Tibial artery (tissue), 4 donors: ENCODE measurements around the gene VPS33A.

Experiments
- DNase-seq, 2 donors: peaks; one replicate each; pipeline ENCODE4 v3.0.0-alpha.2; 2019
- H3K27ac ChIP-seq, 2 donors: fragments of 200-600 bp; sonication (generic) in 1 of 2; 1 replicate in 1 of 2; 2 replicates in 1 of 2; pipeline ENCODE4 v1.5.1; 2018 to 2019; ENCODE audit warnings: mild to moderate bottlenecking in 1 of 2
- H3K27me3 ChIP-seq, 2 donors: fragments of 200-600 bp; sonication (generic) in 1 of 2; one replicate each; pipeline versions ENCODE4 v1.5.1 to v1.6.0; 2016 to 2019
- H3K36me3 ChIP-seq, 3 donors: fragments of 200-600 bp; sonication (generic) in 2 of 3; one replicate each; pipeline ENCODE4 v1.5.1; 2016 to 2019; ENCODE audit warnings: mild to moderate bottlenecking in 2 of 3
- H3K4me1 ChIP-seq, 4 donors: fragments of 200-600 bp; sonication (generic) in 2 of 4; 1 replicate in 3 of 4; 2 replicates in 1 of 4; pipeline ENCODE4 v1.5.1; 2016 to 2019
- H3K4me3 ChIP-seq, 2 donors: fragments of 200-600 bp; sonication (generic) in 1 of 2; 1 replicate in 1 of 2; 2 replicates in 1 of 2; pipeline ENCODE4 v1.5.1; 2018 to 2019; ENCODE audit warnings: mild to moderate bottlenecking in 2 of 2
- H3K9me3 ChIP-seq, 3 donors: fragments of 200-600 bp; sonication (generic) in 1 of 3; one replicate each; pipeline ENCODE4 v1.5.1; 2016 to 2019
- intact Hi-C: fragments of 100-400 bp; cut with DNase I; formaldehyde crosslinking; loops from one replicate; pipeline ENCODE4 v1.15.0; 2023; ENCODE audit warnings: low total_unique reads
- TF ChIP-seq, protein P1 (sequence below), 2 experiments: fragments of 200-600 bp in 1 of 2; fragments of 450-650 bp in 1 of 2; IDR thresholded peaks; one replicate each; pipeline ENCODE4 v1.5.1; 2017 to 2019; ENCODE audit warnings: antibody characterized with exemption in 2 of 2, mild to moderate bottlenecking in 1 of 2, moderate library complexity in 1 of 2

The VPS33A gene

DNA sequence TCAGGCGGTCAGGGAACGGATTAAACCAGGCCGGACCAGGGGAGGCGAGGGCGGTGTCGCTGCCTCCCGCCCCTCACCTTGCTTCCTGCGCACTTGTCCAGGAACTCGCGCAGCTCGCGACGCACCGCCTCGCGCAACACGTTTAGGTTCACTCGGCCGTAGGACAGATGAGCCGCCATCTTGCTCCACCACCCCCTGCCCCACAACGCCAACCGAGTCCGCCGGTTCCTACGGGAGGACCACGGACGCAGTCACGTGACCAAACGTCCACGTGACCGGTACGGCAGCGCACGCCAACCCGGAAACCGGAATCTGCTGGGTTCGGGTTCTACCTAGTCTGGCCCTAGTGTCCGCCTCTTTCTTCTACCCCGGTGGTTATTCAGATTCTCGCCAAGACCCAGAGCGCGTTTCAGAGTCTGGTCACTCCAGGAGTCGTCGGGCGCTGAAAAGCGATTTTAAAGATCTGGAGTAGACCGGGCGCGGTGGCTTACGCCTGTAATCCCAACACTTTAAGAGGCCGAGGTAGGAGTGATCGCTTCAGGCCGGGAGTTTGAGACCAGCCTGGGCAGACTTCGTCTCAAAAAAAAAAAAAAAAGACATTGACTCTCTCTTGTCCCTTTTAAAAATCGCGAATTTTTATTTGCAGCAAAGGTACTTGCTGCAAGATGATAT, at the start of gene VPS33A:
TSS of gene VPS33A (minus strand) at position 265 of the 672 bp plus-strand sequence. CDS start at position 179, 86 bp downstream.
- TF ChIP-seq, protein P1, sequence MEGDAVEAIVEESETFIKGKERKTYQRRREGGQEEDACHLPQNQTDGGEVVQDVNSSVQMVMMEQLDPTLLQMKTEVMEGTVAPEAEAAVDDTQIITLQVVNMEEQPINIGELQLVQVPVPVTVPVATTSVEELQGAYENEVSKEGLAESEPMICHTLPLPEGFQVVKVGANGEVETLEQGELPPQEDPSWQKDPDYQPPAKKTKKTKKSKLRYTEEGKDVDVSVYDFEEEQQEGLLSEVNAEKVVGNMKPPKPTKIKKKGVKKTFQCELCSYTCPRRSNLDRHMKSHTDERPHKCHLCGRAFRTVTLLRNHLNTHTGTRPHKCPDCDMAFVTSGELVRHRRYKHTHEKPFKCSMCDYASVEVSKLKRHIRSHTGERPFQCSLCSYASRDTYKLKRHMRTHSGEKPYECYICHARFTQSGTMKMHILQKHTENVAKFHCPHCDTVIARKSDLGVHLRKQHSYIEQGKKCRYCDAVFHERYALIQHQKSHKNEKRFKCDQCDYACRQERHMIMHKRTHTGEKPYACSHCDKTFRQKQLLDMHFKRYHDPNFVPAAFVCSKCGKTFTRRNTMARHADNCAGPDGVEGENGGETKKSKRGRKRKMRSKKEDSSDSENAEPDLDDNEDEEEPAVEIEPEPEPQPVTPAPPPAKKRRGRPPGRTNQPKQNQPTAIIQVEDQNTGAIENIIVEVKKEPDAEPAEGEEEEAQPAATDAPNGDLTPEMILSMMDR (IDR thresholded peaks at IDR 0.05) = peak in 1 of 2 experiments; percentile 7
- intact Hi-C loops = no loop called here

DNA sequence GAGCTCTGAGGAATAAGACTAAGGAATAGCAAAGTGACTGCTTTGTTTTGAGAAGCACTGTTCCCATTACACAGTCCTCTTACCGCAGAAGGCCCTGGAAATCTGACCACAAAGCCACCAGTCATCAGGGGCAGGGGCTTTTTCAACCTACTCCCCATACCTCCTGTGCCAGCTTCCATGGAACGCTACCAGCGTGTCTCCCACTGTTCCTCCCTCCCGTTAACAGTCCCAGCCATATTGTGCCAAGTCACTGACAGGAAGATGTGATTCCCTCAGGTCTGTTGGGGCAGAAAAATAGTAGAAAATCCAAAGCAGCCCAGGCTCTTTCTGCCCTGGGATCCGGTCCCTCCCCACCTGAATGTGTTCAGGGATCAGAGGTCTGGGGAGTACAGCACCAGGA, 46.6 kb upstream of the VPS33A start:
- Histone ChIP-seq H3K4me1 (peaks cover 0 to under 1% (median 0%) of the 10 kb centered on the region in 4 donors), H3K27ac (no peak overlapping the region), H3K4me3 (no peak overlapping the region), H3K36me3 (peaks cover 45 to 98% (median 69%) of the 10 kb centered on the region in 3 donors), H3K9me3 (no peaks in the 10 kb centered on the region), H3K27me3 (no peaks in the 10 kb centered on the region)
- DNase-seq = no peak
- intact Hi-C loops = no loop called here
- TF ChIP-seq, protein P1 (IDR thresholded peaks at IDR 0.05) = no peak

More for the DNA sequence above, at the start of gene VPS33A:
- peak within 1 kb of the TSS; percentile 68 to 80 for H3K4me3 ChIP-seq
- no peaks in the 10 kb centered on the region for H3K9me3 ChIP-seq
- H3K4me1 ChIP-seq = peaks cover 0 to 16% (median 11%) of the 10 kb centered on the region in 4 donors
- H3K27me3 ChIP-seq = no peaks in the 10 kb centered on the region
- peak within 1 kb of the TSS; percentile 71 to 84 for H3K27ac ChIP-seq
- peak; percentile 95 to 98 for DNase-seq
- peaks cover 17 to 36% (median 35%) of the 10 kb centered on the region in 3 donors for H3K36me3 ChIP-seq

DNA sequence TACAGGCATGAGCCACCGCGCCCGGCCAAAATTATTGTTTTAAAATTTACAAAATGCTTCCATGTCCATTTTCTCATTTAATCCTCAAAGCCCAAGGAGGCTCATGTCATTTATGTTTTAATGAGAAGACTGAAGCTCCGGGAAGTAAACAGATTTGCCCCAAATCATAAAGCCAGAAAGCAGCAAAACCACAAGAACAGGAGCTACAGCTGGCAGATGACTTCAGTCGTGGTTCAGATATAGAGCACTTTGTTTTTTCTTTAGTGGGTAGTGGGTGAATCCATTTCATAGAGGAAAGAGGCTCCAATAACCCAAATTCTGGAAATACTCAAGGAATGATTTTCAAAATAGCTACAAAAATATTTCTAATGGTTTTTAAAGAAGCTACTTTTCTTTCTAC, 45.4 kb upstream of the VPS33A start:
- DNase-seq = no peak
- H3K27me3 ChIP-seq = no peaks in the 10 kb centered on the region
- no peaks in the 10 kb centered on the region for H3K4me1 ChIP-seq
- TF ChIP-seq, protein P1 (IDR thresholded peaks at IDR 0.05) = no peak
- peaks cover 43 to 96% (median 72%) of the 10 kb centered on the region in 3 donors for H3K36me3 ChIP-seq
- no peaks in the 10 kb centered on the region for H3K9me3 ChIP-seq
- H3K27ac ChIP-seq = no peak overlapping the region
- intact Hi-C loops = no loop called here
- H3K4me3 ChIP-seq = no peak overlapping the region

DNA sequence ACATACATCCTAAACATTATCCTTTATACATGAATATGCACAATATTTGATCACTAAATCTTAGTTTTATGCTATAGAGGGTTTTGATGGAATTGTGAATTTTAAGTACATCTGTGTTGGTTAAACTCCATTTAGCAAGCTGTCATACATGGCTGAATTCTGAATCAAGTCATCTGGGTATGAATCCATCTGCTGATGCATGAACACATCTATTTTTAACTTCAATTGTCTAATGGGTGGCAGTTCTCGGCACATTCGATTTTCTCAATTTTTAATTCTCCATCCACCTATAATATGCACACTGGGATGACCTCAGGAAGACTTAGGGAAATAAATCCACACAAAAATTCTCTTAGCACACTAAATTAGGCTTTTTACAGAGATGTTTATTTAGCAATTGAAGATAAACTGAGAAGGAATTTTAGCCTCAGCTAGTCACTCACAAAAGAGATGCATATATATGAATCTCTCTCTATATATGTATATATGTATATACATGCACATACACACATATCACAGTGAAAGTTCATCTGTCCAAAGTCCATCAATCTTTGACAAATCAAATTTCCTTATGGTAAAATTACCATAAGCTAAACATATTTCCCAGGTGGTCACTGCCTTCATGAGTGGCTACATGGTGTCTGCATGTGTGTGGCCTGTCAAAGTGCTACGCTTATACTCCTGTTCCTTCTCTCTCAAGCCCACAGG, 44.5 kb upstream of the VPS33A start:
- H3K9me3 ChIP-seq = no peaks in the 10 kb centered on the region
- no peak for DNase-seq
- intact Hi-C loops = no loop called here
- H3K36me3 ChIP-seq = peaks cover 41 to 96% (median 66%) of the 10 kb centered on the region in 3 donors
- H3K27me3 ChIP-seq = no peaks in the 10 kb centered on the region
- TF ChIP-seq, protein P1 (IDR thresholded peaks at IDR 0.05) = no peak
- H3K4me3 ChIP-seq = no peak overlapping the region
- H3K27ac ChIP-seq = no peak overlapping the region
- no peaks in the 10 kb centered on the region for H3K4me1 ChIP-seq

DNA sequence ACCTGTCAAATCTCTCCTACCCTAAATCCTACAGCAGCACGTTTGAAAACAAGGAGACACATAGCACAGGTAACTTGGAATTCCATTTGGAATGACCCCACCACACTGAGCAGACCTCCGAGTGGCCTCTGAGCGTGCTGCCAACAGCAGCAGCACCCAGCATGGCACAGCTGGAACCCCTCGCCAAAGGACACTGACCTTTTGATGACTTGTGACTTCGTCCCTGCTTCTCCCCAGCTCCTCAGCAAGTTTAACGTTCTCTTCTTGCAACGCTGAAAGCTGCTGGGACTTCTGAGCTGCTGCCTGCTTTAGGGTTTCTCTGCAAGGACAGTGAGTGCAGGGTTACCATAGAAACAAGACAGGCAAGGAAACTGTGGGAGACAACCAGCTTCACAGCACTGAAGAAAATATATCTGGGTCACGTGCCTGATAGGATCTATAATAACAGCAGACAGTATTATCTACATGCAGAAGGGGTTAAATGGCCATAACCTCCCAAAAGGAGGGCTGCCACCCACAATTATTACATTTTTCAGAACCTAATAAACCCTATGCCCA, 43.3 kb upstream of the VPS33A start:
- no peaks in the 10 kb centered on the region for H3K27me3 ChIP-seq
- peaks cover 47 to 96% (median 66%) of the 10 kb centered on the region in 3 donors for H3K36me3 ChIP-seq
- H3K9me3 ChIP-seq = no peaks in the 10 kb centered on the region
- H3K4me3 ChIP-seq = no peak overlapping the region
- intact Hi-C loops = no loop called here
- no peak overlapping the region for H3K27ac ChIP-seq
- H3K4me1 ChIP-seq = no peaks in the 10 kb centered on the region
- DNase-seq = no peak
- TF ChIP-seq, protein P1 (IDR thresholded peaks at IDR 0.05) = no peak
